ENCODE data around the gene DAW1.
A peak's percentile ranks its signal among the peaks of the same experiment; 100 is the strongest.
"Not testable (repeated sequence)": the region's sequence is repeated elsewhere in the genome, so short reads cannot be mapped to it uniquely, and the experiment has no call there.

The DAW1 gene

GRCh38 chr2:227871375-227871791 is at the start of gene DAW1:
DAW1 (plus strand) TSS chr2:227871631; CDS start chr2:227871690, 59 bp downstream.
- DNase-seq (ENCODE audit: low read depth in 2 of 2) = peak; percentile 21 to 31

- no peak for DNase-seq (ENCODE audit: low read depth in 2 of 2)
These were observed 48.9 kb upstream of the DAW1 start for GRCh38 chr2:227822416-227823003.

- no peak for DNase-seq (ENCODE audit: low read depth in 2 of 2)
These were observed 47.5 kb upstream of the DAW1 start for GRCh38 chr2:227823922-227824321.

- no peak for DNase-seq (ENCODE audit: low read depth in 2 of 2)
These were observed 46.7 kb upstream of the DAW1 start for GRCh38 chr2:227824711-227825110.

GRCh38 chr2:227826019-227826521 is 45.4 kb upstream of the DAW1 start:
- no peak for DNase-seq (ENCODE audit: low read depth in 2 of 2)

- no peak for DNase-seq (ENCODE audit: low read depth in 2 of 2)
These were observed 44.9 kb upstream of the DAW1 start for GRCh38 chr2:227826563-227826962.

GRCh38 chr2:227827143-227827542 is 44.3 kb upstream of the DAW1 start:
- no peak for DNase-seq (ENCODE audit: low read depth in 2 of 2)

- DNase-seq (ENCODE audit: low read depth in 2 of 2) = no peak
These were observed 42.9 kb upstream of the DAW1 start for GRCh38 chr2:227828477-227828912.

GRCh38 chr2:227829337-227829736 is 42.1 kb upstream of the DAW1 start:
- no peak for DNase-seq (ENCODE audit: low read depth in 2 of 2)

GRCh38 chr2:227834423-227834822 is 37.0 kb upstream of the DAW1 start:
- no peak for DNase-seq (ENCODE audit: low read depth in 2 of 2)

GRCh38 chr2:227834916-227835650 is 36.3 kb upstream of the DAW1 start:
- no peak for DNase-seq (ENCODE audit: low read depth in 2 of 2)

GRCh38 chr2:227839339-227840129 is 31.9 kb upstream of the DAW1 start:
- DNase-seq (ENCODE audit: low read depth in 2 of 2) = not testable (repeated sequence)

- DNase-seq (ENCODE audit: low read depth in 2 of 2) = no peak
These were observed 24.6 kb upstream of the DAW1 start for GRCh38 chr2:227846831-227847230.

- no peak for DNase-seq (ENCODE audit: low read depth in 2 of 2)
These were observed 23.3 kb upstream of the DAW1 start for GRCh38 chr2:227848146-227848545.

- no peak for DNase-seq (ENCODE audit: low read depth in 2 of 2)
These were observed 22.8 kb upstream of the DAW1 start for GRCh38 chr2:227848586-227848985.

GRCh38 chr2:227849906-227850305 is 21.5 kb upstream of the DAW1 start:
- DNase-seq (ENCODE audit: low read depth in 2 of 2) = no peak

GRCh38 chr2:227853204-227853629 is 18.2 kb upstream of the DAW1 start:
- no peak for DNase-seq (ENCODE audit: low read depth in 2 of 2)

GRCh38 chr2:227853765-227854271 is 17.6 kb upstream of the DAW1 start:
- no peak for DNase-seq (ENCODE audit: low read depth in 2 of 2)

- no peak for DNase-seq (ENCODE audit: low read depth in 2 of 2)
These were observed 16.0 kb upstream of the DAW1 start for GRCh38 chr2:227855440-227855839.

GRCh38 chr2:227856697-227857096 is 14.7 kb upstream of the DAW1 start:
- no peak for DNase-seq (ENCODE audit: low read depth in 2 of 2)

GRCh38 chr2:227860221-227860641 is 11.2 kb upstream of the DAW1 start:
- DNase-seq (ENCODE audit: low read depth in 2 of 2) = no peak

GRCh38 chr2:227861011-227861410 is 10.4 kb upstream of the DAW1 start:
- no peak for DNase-seq (ENCODE audit: low read depth in 2 of 2)
